Lower lobe of right lung (tissue), 2 donors: ENCODE results near the gene GSG1L. TPM values are rescaled to one million over a fixed set of nuclear protein-coding genes. Genes with fewer than 3 reads are reported as not detected.
A peak's percentile ranks its signal among the peaks of the same experiment; 100 is the strongest.

Experiments
- ATAC-seq, 2 donors: fragments of 200-7000 bp; cut with Tn5 transposase; one replicate each; pipeline ENCODE4 v1.9.1; 2020 to 2022; ENCODE audit warnings: mild to moderate bottlenecking in 2 of 2, moderate library complexity in 2 of 2
- DNase-seq: peaks from one replicate; pipeline ENCODE4 v3.0.0-alpha.2; 2020
- H3K27ac ChIP-seq: fragments of 200-600 bp; one replicate; pipeline ENCODE4 v1.8.0; 2022
- H3K27me3 ChIP-seq: fragments of 200-600 bp; one replicate; pipeline ENCODE4 v1.8.0; 2022; ENCODE audit warnings: low read depth
- H3K36me3 ChIP-seq: fragments of 200-600 bp; one replicate; pipeline ENCODE4 v1.8.0; 2022; ENCODE audit warnings: mild to moderate bottlenecking
- H3K4me1 ChIP-seq: fragments of 200-600 bp; one replicate; pipeline ENCODE4 v1.8.0; 2022
- H3K4me3 ChIP-seq: fragments of 200-600 bp; one replicate; pipeline ENCODE4 v1.8.0; 2022; ENCODE audit warnings: mild to moderate bottlenecking
- H3K9me3 ChIP-seq: fragments of 200-600 bp; one replicate; pipeline ENCODE4 v1.8.0; 2022
- CTCF ChIP-seq: fragments of 200-600 bp; IDR thresholded peaks from one replicate; pipeline ENCODE4 v1.8.0; 2022; ENCODE audit warnings: antibody characterized with exemption, mild to moderate bottlenecking
- intact Hi-C: fragments of 100-400 bp; cut with DNase I; formaldehyde crosslinking; loops from one replicate; pipeline ENCODE4 v1.11.0; 2022
- total RNA-seq: library from RNA; stranded (reverse); fragmentation: NEBNext Ultra II Directional; extraction: Animal tissue kit (Norgen Biotek cat#: 25700); gene quantifications from one replicate; pipeline ENCODE4 v1.2.1, GENCODE V29; 2021
- donor health status: DM: no; HTN: yes; CAD: no; lungs with severe emphysema.

Gene GSG1L
- total RNA-seq, 1 donor from 2014 or later, result 0.30 TPM

- no peak for TF ChIP-seq CTCF
- no peak for ATAC-seq
- intact Hi-C loops, result no loop called here
These were observed 262.1 kb downstream of the GSG1L start for GRCh38 chr16:27801289-27801945.

GRCh38 chr16:27800817-27801216 is 262.7 kb downstream of the GSG1L start:
- Histone ChIP-seq H3K36me3 (no peaks in the 10 kb centered on the region), H3K9me3 (no peaks in the 10 kb centered on the region), H3K27me3 (peaks cover 10% of the 10 kb centered on the region), H3K27ac (no peak overlapping the region), H3K4me3 (no peak overlapping the region), H3K4me1 (no peaks in the 10 kb centered on the region)
- TF ChIP-seq CTCF, result no peak
- intact Hi-C loops, result no loop called here
- no peak for ATAC-seq
- no peak for DNase-seq

More at GRCh38 chr16:27801289-27801945, 262.1 kb downstream of the GSG1L start:
- Histone ChIP-seq H3K36me3 (no peaks in the 10 kb centered on the region), H3K9me3 (no peaks in the 10 kb centered on the region), H3K4me3 (no peak overlapping the region), H3K27ac (no peak overlapping the region), H3K4me1 (no peaks in the 10 kb centered on the region), H3K27me3 (peaks cover 10% of the 10 kb centered on the region)
- DNase-seq, result no peak

- DNase-seq (no peak), ATAC-seq (no peak)
- no peaks in the 10 kb centered on the region for H3K4me1 ChIP-seq
- H3K9me3 ChIP-seq, result no peaks in the 10 kb centered on the region
- peaks cover 10% of the 10 kb centered on the region for H3K27me3 ChIP-seq
- no peaks in the 10 kb centered on the region for H3K36me3 ChIP-seq
- no peak for TF ChIP-seq CTCF
- H3K27ac ChIP-seq, result no peak overlapping the region
- no peak overlapping the region for H3K4me3 ChIP-seq
- intact Hi-C loops, result no loop called here
These were observed 263.6 kb downstream of the GSG1L start for GRCh38 chr16:27799896-27800295.

DNA sequence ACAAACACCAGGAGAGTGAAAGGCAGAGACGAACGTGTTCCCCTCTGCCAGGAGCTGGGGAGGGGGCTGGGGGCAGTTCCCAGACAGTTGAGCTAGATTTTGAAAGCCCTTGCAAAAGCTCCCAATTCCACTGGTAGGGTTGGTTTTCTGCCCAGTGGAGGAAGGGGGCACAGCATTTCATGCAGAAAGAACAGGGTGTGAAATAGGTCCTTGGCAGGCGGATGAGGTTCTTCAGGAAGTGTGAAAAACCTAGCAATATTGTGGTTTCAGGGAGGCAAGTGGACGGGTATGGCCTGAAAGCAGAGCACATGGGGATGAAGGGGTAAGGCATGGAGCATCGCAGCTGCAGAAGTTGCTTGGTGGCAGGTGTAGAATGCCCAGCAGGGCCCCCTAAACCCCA is 265.3 kb downstream of the GSG1L start:
- Histone ChIP-seq H3K9me3 (no peaks in the 10 kb centered on the region), H3K36me3 (no peaks in the 10 kb centered on the region), H3K27ac (no peak overlapping the region), H3K27me3 (peaks cover 3% of the 10 kb centered on the region), H3K4me3 (no peak overlapping the region), H3K4me1 (no peaks in the 10 kb centered on the region)
- ATAC-seq, result no peak
- intact Hi-C loops, result no loop called here
- DNase-seq, result no peak
- no peak for TF ChIP-seq CTCF

DNA sequence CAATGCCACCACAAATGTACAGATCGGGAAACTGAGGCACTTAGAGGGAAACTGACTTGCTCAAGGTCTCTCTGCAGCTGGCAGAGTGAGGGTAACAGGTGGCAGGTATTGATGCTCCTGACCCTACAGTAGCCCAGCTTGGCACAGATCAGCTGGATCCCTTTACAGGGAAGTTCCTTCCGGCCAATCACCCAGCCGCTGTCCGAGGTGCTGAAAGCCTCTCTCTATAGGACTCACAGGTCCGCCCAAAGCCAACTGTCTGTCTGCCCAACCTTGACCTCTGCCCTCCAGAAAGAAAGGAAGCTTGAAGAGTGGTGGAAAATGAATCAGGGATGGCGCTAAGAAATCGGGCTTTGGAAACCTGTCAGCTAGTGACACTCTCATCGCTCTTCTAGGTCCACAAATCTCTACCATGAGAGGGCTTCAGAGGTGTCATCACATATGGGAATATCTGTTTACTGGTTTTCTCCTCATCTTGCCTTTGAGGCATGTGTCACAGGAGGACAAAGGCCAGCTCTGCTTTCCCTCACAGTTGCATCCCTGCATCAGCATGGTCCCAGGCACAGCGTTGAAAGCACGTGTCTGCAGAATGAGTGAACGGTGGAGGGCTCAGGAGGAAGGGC is 267.4 kb downstream of the GSG1L start:
- Histone ChIP-seq H3K4me3 (no peak overlapping the region), H3K9me3 (no peaks in the 10 kb centered on the region), H3K27me3 (no peaks in the 10 kb centered on the region), H3K4me1 (no peaks in the 10 kb centered on the region), H3K36me3 (no peaks in the 10 kb centered on the region), H3K27ac (no peak overlapping the region)
- ATAC-seq (no peak), DNase-seq (peak; percentile 55)
- no peak for TF ChIP-seq CTCF
- intact Hi-C loops, result no loop called here
